CD14-positive monocyte (primary cell): ENCODE data around the gene HSD17B13. TPM values are rescaled to one million over a fixed set of nuclear protein-coding genes. Genes with fewer than 3 reads are reported as not detected.
"Not testable (repeated sequence)": the region's sequence is repeated elsewhere in the genome, so short reads cannot be mapped to it uniquely, and the experiment has no call there.

Source experiments
- DNase-seq, 3 donors: peaks; one replicate each; pipeline ENCODE4 v3.0.0-alpha.2; 2011 to 2022
- H2AFZ ChIP-seq: 2 replicates; pipeline ENCODE4 v1.6.0; 2012; ENCODE audit warnings: mild to moderate bottlenecking, low read depth, low read length, inconsistent platforms; ENCODE audit not compliant: insufficient read depth, poor library complexity, severe bottlenecking
- H3K27ac ChIP-seq, 2 donors: 1 replicate in 1 of 2; 2 replicates in 1 of 2; pipeline ENCODE4 v1.5.1; 2012 to 2013; ENCODE audit warnings: low read length in 2 of 2, control low read depth in 1 of 2, inconsistent platforms in 1 of 2, low read depth in 1 of 2, mild to moderate bottlenecking in 1 of 2
- H3K27me3 ChIP-seq, 2 donors: one replicate each; pipeline versions ENCODE4 v1.6.0 to v1.6.1; 2011 to 2013; ENCODE audit warnings: low read length in 2 of 2; ENCODE audit not compliant: control insufficient read depth in 2 of 2, insufficient read depth in 2 of 2
- H3K36me3 ChIP-seq, 2 donors: replicated peaks in 1 of 2; 1 replicate in 1 of 2; 2 replicates in 1 of 2; pipeline versions ENCODE4 v1.5.1 to v1.6.1; 2012 to 2013; ENCODE audit warnings: low read length in 2 of 2, control low read depth in 1 of 2, inconsistent platforms in 1 of 2, mild to moderate bottlenecking in 1 of 2; ENCODE audit not compliant: insufficient read depth in 2 of 2, control insufficient read depth in 1 of 2
- H3K4me1 ChIP-seq, 2 donors: 1 replicate in 1 of 2; 2 replicates in 1 of 2; pipeline versions ENCODE4 v1.5.1 to v1.6.1; 2012 to 2013; ENCODE audit warnings: low read length in 2 of 2, control low read depth in 1 of 2, inconsistent platforms in 1 of 2, mild to moderate bottlenecking in 1 of 2, moderate library complexity in 1 of 2; ENCODE audit not compliant: insufficient read depth in 2 of 2, control insufficient read depth in 1 of 2
- H3K4me2 ChIP-seq: replicated peaks from 2 replicates; pipeline ENCODE3; 2012; ENCODE audit warnings: low read length, moderate library complexity, mild to moderate bottlenecking; ENCODE audit not compliant: poor library complexity, severe bottlenecking; ENCODE audit errors: extremely low read depth
- H3K4me3 ChIP-seq, 3 experiments: fragments of 200-600 bp in 1 of 3; sonication (generic) in 1 of 3; replicated peaks in 1 of 3; 1 replicate in 2 of 3; 2 replicates in 1 of 3; pipeline ENCODE4 v1.5.1; 2011 to 2013; ENCODE audit warnings: low read length in 3 of 3, mild to moderate bottlenecking in 3 of 3, control low read depth in 2 of 3, low read depth in 2 of 3, inconsistent platforms in 1 of 3, moderate library complexity in 1 of 3
- H3K79me2 ChIP-seq: 2 replicates; pipeline ENCODE4 v1.6.0; 2012; ENCODE audit warnings: mild to moderate bottlenecking, control low read depth, inconsistent platforms, low read length, moderate library complexity; ENCODE audit not compliant: insufficient read depth
- H3K9ac ChIP-seq: 2 replicates; pipeline ENCODE4 v1.6.0; 2017; ENCODE audit warnings: low read length, mild to moderate bottlenecking; ENCODE audit not compliant: insufficient read depth, poor library complexity, severe bottlenecking
- H3K9me3 ChIP-seq, 2 donors: replicated peaks in 1 of 2; 1 replicate in 1 of 2; 2 replicates in 1 of 2; pipeline versions ENCODE4 v1.5.1 to v1.6.1; 2012 to 2013; ENCODE audit warnings: low read length in 2 of 2, control low read depth in 1 of 2; ENCODE audit not compliant: control insufficient read depth in 1 of 2, insufficient read depth in 1 of 2
- H4K20me1 ChIP-seq: 2 replicates; pipeline ENCODE4 v1.6.0; 2012; ENCODE audit warnings: mild to moderate bottlenecking, low read length, control low read depth, moderate library complexity; ENCODE audit not compliant: insufficient read depth
- H3K27ac Mint-ChIP-seq, 7 donors: one replicate each; pipeline ENCODE4 v1.8.0; 2020; ENCODE audit warnings: mild to moderate bottlenecking in 7 of 7, mixed read lengths in 7 of 7, moderate library complexity in 6 of 7, inconsistent platforms in 2 of 7
- H3K27me3 Mint-ChIP-seq, 3 donors: one replicate each; pipeline ENCODE4 v1.8.0; 2021 to 2022; ENCODE audit warnings: low read depth in 3 of 3, mild to moderate bottlenecking in 3 of 3, mixed read lengths in 3 of 3, moderate library complexity in 3 of 3, inconsistent platforms in 1 of 3
- H3K36me3 Mint-ChIP-seq, 2 donors: one replicate each; pipeline ENCODE4 v1.8.0; 2020; ENCODE audit warnings: mixed read lengths in 2 of 2, inconsistent platforms in 1 of 2, mild to moderate bottlenecking in 1 of 2
- H3K4me1 Mint-ChIP-seq: one replicate; pipeline ENCODE4 v1.8.0; 2020; ENCODE audit warnings: mild to moderate bottlenecking, mixed read lengths
- H3K4me3 Mint-ChIP-seq, 2 donors: one replicate each; pipeline ENCODE4 v1.8.0; 2020; ENCODE audit warnings: mild to moderate bottlenecking in 2 of 2, mixed read lengths in 2 of 2, moderate library complexity in 1 of 2
- H3K9me3 Mint-ChIP-seq, 7 donors: one replicate each; pipeline ENCODE4 v1.8.0; 2020 to 2022; ENCODE audit warnings: mixed read lengths in 7 of 7, mild to moderate bottlenecking in 6 of 7, moderate library complexity in 6 of 7, inconsistent platforms in 2 of 7
- CTCF ChIP-seq: fragments of 200-600 bp; IDR thresholded peaks from one replicate; pipeline ENCODE4 v1.8.0; 2022; ENCODE audit warnings: antibody characterized with exemption, mild to moderate bottlenecking
- WGBS: methylation state at CpG from one replicate; pipeline ENCODE4 v1.1.5; 2013; ENCODE audit warnings: missing lambda C conversion rate; ENCODE audit not compliant: insufficient coverage; 5-methylcytosine and 5-hydroxymethylcytosine counted together
- intact Hi-C, 2 donors: fragments of 100-400 bp; cut with micrococcal nuclease; formaldehyde crosslinking; loops; one replicate each; pipeline versions ENCODE4 v1.15.0 to v1.15.1; 2023
- polyA plus RNA-seq, 3 donors: library from polyadenylated mRNA; depleted of rRNA in 1 of 3; unstranded in 2 of 3; stranded (reverse) in 1 of 3; fragments of 300-500 nt in 2 of 3; fragments of >200 nt in 1 of 3; fragmentation: Illumina TruSeq in 2 of 3; gene quantifications; 1 replicate in 2 of 3; 2 replicates in 1 of 3; pipeline ENCODE4 v1.2.3, GENCODE V29; 2012 to 2021

Gene HSD17B13
- polyA plus RNA-seq, 3 donors = 0.08 to 0.73 TPM; not detected in 1

GRCh38 chr4:87298362-87298761 is 24.3 kb downstream of the HSD17B13 start:
- H3K4me3 ChIP-seq = no peak overlapping the region
- no peak for TF ChIP-seq CTCF
- peaks cover 4 to 6% of the 10 kb centered on the region in 2 donors for H3K9me3 ChIP-seq
- H3K4me1 ChIP-seq = no peaks in the 10 kb centered on the region
- no peak for DNase-seq
- peaks cover 7 to 24% (median 12%) of the 10 kb centered on the region in 7 donors for H3K9me3 Mint-ChIP-seq
- H3K27me3 Mint-ChIP-seq = peaks cover 0 to 3% (median 0%) of the 10 kb centered on the region in 3 donors
- no peaks in the 10 kb centered on the region for H3K4me1 Mint-ChIP-seq
- H3K79me2 ChIP-seq = no peaks in the 10 kb centered on the region
- H3K36me3 ChIP-seq = no peaks in the 10 kb centered on the region
- no peak overlapping the region for H3K27ac Mint-ChIP-seq
- no peak overlapping the region for H3K27ac ChIP-seq
- H3K4me3 Mint-ChIP-seq = no peak overlapping the region
- H3K4me2 ChIP-seq = no peak overlapping the region
- H2AFZ ChIP-seq = no peak overlapping the region
- no peaks in the 10 kb centered on the region for H3K36me3 Mint-ChIP-seq
- 96% methylated on average over 2 of the region's 2 CpGs for WGBS
- no peak overlapping the region for H3K9ac ChIP-seq
- H3K27me3 ChIP-seq = no peaks in the 10 kb centered on the region
- H4K20me1 ChIP-seq = no peaks in the 10 kb centered on the region
- intact Hi-C loops = no loop called here

GRCh38 chr4:87294911-87295310 is 27.8 kb downstream of the HSD17B13 start:
- H2AFZ ChIP-seq, H3K27me3 ChIP-seq, H3K27ac ChIP-seq, H3K27ac Mint-ChIP-seq, H4K20me1 ChIP-seq, H3K4me1 Mint-ChIP-seq, H3K79me2 ChIP-seq, H3K27me3 Mint-ChIP-seq, H3K4me3 ChIP-seq, H3K4me2 ChIP-seq, DNase-seq, H3K36me3 Mint-ChIP-seq, H3K4me1 ChIP-seq, H3K36me3 ChIP-seq, intact Hi-C loops, H3K9ac ChIP-seq, H3K4me3 Mint-ChIP-seq: not testable (repeated sequence)
- H3K9me3 ChIP-seq = peaks cover 12% of the 10 kb centered on the region in 2 donors
- H3K9me3 Mint-ChIP-seq = peaks cover 11 to 31% (median 15%) of the 10 kb centered on the region in 7 donors
- 100% methylated on average over 1 of the region's 11 CpGs for WGBS

GRCh38 chr4:87293889-87294288 is 28.8 kb downstream of the HSD17B13 start:
- H3K9ac ChIP-seq, H3K4me3 Mint-ChIP-seq, H3K79me2 ChIP-seq, H3K4me1 Mint-ChIP-seq, H3K27me3 ChIP-seq, H4K20me1 ChIP-seq, H3K36me3 Mint-ChIP-seq, intact Hi-C loops, H3K27me3 Mint-ChIP-seq, H3K27ac ChIP-seq, H3K4me3 ChIP-seq, DNase-seq, H3K27ac Mint-ChIP-seq, H3K36me3 ChIP-seq, H2AFZ ChIP-seq, H3K4me2 ChIP-seq, H3K4me1 ChIP-seq: not testable (repeated sequence)
- H3K9me3 ChIP-seq = peaks cover 12% of the 10 kb centered on the region in 2 donors
- peaks cover 11 to 31% (median 15%) of the 10 kb centered on the region in 7 donors for H3K9me3 Mint-ChIP-seq
- no CpG with 5 or more reads among the region's 7 CpGs for WGBS
